NCI-H1930 (cell line): Measurements from ENCODE around the gene KIAA1217.
"Not testable (repeated sequence)": the region's sequence is repeated elsewhere in the genome, so short reads cannot be mapped to it uniquely, and the experiment has no call there.

Experiments
- DNase-seq, 2 experiments: peaks; one replicate each; lab custom pipeline; 2025; lab: John Stamatoyannopoulos, UW

The KIAA1217 gene

DNA sequence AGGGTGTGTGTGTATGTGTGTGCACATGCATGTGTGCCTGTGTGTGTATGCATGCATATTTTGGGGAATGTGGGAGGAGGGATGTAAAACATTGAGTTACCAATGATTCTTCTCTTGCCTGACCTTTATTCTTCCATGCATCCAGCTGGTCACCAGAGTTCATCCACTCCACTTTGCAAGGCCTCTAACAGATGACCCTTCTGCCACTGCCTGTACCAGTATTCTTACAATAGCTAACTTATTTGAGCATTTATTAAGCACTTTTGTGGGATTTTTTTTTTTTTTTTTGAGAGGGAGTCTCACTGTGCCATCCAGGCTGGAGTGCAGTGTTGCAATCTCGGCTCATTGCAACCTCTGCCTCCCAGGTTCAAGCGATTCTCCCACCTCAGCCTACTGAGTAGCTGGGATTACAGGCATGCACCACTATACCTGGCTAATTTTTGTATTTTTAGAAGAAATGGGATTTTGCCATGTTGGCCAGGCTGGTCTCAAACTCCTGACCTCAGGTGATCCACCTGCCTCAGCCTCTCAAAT is 233.8 kb downstream of the KIAA1217 start:
- not testable (repeated sequence) for DNase-seq

DNA sequence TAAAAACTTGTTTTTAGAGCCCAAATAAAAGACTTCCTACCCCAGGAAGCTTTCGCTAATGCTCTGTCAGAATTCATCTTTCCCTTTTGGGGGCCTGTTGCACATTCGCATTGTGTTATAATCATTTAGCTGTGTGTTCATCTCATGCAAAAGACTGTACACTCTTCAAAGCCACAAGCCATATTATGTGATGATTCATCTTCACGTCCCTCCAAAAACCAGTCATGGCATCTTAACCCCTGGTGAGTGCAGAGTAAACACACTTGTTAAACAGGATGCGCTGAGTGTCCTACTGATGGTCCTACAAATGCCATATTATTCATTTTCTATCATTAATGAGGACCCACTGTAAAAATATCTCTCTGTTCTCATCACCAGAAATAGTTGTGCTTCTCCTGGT is 235.4 kb downstream of the KIAA1217 start:
- no peak for DNase-seq

DNA sequence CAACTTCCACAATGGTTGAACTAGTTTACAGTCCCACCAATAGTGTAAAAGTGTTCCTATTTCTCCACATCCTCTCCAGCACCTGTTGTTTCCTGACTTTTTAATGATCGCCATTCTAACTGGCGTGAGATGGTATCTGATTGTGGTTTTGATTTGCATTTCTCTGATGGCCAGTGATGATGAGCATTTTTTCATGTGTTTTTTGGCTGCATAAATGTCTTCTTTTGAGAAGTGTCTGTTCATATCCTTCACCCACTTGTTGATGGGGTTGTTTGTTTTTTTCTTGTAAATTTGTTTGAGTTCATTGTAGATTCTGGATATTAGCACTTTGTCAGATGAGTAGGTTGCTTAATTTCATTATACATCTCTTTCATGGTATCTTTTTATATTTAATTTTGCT is 237.0 kb downstream of the KIAA1217 start:
- not testable (repeated sequence) for DNase-seq

DNA sequence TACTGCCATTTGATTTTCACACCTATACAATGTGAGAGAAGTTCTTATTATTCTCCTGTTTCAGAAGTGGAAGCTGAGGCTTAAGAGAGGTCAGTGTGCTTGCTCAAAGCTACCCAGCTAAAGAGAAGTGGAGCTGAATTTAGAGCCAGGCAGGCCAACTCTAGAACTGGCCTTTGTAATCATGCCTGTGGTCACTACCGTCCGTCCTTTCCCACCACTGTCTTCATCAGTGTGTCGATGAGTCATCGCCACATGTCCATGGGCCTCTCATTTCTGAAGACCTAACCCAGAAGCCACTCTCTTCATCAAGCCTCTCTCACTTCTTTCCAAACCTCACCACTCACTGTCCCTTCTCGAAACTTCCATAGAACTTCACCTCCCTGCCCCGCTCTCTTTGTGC is 237.8 kb downstream of the KIAA1217 start:
- no peak for DNase-seq

DNA sequence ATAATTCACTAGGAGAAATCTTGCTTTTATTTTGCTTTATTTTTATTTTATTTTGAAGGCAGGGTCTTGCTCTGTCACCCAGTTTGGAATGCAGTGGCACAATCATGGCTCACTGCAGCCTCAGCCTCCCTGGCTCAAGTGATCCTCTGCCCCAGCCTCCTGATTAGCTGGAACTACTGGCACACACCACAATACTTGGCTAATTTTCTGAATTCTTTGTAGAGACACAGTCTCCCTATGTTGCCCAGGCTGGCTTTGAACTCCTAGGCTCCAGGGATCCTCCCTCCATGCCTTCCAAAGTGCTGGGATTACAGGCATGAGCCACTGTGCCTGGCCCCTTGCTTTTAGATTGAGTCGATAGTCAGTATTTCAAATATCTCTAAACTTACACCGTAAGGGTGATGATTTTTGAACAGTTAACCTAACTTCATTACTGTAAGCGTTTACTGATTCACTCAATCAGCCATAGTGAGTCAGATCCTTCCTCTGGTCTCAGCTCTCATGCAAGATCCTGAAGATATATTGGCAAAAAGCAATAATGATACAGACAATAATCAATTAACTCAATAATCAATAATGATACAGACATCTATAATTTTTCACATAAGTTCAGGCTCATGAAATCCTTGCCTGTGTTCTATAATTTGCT is 239.5 kb downstream of the KIAA1217 start:
- no peak for DNase-seq

DNA sequence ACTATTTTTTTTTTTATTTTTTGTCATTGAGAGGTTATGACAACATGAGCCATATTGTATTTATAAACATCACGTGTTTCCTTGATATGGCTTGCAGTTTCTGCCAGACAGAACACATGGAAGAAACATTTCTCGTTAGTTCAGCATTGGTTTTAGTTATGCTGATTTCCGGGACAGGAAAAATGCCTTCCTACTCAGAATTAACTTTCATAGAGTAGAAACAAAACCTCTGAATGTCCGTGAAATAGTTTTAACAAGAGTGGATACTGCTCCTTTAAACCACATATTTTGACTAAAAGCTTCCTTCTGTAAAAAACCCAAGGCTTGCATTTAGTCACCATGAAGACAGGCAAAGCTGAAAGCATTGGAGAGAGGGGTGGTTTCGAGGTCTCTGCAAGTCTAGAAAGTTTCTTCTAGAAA is 240.4 kb downstream of the KIAA1217 start:
- no peak for DNase-seq

DNA sequence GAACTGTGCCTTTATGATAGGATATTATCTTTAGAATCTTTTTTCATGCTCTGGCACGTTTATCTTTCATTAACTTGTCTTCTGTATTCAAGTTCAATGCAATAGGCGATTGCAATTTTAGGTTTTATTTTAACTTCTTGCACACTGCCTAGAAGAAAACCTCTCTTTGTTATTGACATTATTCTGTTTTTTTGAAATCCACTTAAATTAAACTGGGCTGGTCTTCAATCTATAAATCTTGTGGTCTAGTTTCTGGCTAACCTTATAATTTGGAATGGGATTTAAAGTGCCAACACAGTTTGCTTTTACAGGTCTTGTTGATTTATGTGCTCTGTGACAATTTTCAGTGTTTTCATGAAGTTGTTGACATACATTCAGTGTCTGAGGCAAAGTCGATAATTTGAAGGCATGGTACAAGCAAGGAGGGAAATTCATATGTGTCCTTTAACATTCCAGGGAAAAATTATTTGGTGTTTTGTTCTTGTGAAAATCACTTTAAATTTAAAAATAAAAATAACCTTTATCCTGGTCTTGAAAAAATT is 240.9 kb downstream of the KIAA1217 start:
- no peak for DNase-seq

DNA sequence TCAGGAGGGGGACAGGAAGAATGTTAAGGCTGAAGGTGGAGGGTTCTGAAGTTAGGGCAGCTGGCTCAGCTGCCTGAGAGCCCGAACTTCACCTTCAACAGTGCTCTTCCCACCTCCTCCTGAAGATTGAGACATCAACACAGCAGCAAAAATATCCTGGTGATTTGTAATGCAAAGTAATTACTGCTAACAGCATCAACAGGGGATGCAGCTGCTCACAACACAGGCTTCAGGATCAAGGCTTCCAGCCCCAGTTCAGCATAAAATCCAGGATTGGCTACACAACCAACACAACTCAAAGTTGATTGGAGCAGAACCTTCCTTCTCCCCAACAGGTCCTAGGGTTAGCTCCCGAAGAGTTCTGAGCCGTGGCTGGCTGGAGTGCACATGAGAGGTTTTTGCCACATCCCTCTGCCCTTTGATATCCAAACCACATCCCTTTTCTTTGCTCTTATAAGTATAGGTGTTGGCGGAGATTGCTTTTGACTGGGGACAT is 242.4 kb downstream of the KIAA1217 start:
- DNase-seq: no peak

DNA sequence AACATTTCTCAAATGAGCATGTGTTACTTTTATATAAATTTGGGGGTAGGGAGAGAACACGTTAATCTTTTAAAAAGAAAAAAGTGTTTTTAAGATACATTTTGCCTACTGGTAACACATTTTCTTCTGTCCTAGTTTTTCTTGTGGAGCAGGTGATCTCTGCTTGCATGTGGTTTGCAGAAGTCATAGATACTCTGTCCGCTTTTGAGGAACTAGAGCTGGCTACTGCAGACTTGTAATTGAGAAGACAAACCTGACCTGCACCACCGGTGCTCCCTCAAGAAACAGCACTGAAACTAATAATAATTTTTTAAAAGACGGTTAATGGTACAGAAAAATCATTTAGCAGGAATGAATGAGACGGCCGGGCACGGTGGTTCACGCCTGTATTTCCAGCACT is 243.1 kb downstream of the KIAA1217 start:
- no peak for DNase-seq

DNA sequence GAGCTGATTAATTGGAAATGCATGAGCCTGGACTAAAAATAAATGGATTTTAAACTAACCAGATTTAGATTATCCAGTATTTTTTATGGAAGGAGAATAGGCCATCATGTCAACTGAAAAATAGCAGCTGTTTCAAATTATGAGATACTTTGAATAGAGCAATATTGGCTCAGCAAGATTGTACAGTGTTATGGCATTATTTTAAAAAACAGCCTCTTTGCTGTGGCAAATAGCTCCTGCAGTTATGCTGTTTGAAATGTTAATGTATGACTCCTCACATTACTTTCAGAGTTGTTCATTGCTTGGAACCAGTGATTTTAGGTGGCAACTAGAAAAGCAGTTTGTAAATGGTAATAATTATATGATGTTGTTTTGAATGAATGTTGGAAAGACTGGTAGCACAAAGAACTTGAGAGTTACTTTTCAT is 244.5 kb downstream of the KIAA1217 start:
- no peak for DNase-seq

DNA sequence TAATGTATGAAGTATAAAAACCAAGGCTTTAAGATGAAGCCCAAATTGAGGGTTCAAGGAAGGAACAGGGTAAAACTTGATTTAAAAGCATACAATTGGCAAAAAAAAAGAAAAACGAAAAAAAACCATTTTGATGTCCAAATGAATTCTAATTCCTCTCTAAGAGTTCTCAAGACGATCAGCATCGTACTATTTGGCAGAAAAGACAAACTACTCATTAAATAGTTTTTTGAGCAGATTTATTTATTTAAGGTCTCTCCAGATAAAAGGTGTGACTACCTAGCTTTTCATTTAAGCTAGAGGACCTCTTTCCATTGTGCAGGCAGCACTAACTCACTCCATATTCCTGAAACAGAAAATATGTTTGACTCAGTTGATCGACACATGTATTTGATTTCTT is 245.0 kb downstream of the KIAA1217 start:
- DNase-seq: no peak

DNA sequence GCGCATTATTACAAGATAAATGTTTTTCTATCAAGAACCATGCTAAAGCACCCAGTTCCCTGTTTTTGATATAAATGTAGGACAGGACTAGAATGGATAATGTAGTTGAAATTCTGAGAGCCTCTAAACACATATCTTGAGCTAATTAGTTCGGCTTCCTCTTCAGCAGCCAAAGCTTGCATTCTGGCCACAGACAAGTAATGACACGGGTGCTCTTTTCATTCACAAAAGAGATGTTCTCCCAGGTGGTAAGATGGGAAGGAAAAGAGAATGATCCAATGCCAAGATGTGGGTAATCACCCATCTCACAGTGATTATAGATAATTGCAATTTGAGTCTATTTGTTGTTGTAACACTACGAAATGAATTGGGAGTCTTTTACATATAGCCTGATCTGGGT is 246.5 kb downstream of the KIAA1217 start:
- DNase-seq: no peak

DNA sequence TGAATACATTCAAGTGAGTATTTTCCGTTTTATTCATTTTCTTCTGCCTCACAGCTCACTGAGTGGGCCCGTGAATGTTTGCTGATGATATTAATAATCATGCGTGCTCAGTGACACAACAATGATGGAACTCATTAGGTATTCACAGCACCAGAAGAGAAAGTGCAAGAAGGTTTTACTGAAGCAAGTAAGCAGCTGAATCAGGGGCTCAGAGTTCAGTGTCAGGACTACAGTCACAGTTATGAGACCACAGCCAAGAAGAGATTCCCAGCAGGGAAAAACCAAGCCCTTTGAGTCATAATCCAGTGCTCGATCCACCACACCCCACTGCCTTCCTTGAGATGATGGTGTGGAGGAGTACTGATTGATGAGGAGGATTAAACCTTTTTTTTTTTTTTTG is 247.4 kb downstream of the KIAA1217 start:
- DNase-seq: no peak

DNA sequence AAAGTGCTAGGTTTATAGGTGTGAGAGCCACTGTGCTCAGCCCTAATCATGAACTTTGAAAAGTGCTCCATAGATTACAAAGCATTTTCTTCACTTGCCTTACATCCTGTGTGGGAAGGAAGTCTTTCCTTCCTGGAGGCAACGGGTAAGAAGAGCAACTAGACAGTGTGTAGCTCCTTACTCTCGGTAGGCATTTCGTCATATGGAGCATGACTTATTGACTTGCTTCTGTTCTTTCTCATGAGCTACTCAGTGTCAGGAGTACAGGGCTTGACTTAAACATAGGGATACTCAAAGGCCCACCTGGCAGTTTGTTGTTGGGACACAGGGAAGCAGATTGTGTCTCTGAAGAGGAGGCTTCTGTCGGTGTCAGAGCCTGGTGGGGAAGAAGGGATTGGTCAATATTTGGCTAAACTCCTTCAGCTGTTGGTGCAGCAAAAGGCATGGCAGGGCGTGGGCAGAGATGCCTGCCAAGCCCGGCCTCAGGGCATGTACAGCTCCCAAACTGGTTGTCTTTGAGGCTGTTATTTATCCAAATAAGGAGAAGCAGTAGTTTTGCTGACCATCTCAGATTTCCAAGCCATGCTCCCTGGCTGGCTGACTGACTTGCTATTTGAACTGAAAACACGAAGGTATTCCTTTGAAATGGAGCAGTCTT is 248.9 kb downstream of the KIAA1217 start:
- no peak for DNase-seq

DNA sequence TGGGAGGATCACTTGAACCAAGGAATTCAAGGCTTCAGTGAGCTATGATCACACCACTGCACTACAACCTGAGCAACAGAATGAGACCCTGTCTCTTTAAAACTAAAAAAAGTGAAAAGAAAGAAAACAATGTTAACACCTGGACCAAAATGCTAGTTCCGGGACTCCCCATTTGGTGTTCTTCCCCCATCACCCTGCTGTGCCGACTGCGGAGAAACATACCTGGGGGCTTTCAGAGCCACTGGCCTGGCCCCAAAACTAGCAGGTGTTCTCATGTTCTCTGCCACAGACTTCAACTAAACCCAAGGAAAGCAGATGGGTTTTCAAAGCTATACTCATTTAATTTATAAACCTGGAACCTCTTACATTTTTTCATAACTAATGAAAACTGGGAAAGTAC is 250.9 kb downstream of the KIAA1217 start:
- no peak for DNase-seq

DNA sequence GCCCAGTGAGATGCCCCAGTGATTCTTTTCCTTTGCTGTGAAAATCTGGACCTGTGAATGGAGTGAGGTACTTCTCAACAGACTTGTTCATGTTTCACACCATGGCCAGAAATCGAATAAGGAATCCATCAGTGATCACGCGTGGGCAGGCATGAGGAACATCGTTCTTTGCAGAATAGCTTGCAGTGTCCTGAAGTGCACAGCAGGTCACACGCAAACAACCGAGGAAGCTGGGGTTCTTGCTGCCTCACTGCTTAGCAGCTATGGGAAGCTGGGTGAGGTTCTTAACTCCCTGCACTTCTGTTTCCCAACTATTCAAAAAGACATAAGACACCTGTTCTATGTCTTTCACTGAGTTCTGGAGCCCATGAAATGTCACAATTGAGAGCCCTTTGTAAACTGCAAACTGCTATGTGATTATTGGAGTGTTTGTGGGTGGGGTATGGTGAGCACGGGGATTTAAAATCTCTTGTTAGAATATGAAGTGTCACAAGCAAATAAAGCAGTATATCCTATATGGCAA is 253.4 kb downstream of the KIAA1217 start:
- DNase-seq: no peak

DNA sequence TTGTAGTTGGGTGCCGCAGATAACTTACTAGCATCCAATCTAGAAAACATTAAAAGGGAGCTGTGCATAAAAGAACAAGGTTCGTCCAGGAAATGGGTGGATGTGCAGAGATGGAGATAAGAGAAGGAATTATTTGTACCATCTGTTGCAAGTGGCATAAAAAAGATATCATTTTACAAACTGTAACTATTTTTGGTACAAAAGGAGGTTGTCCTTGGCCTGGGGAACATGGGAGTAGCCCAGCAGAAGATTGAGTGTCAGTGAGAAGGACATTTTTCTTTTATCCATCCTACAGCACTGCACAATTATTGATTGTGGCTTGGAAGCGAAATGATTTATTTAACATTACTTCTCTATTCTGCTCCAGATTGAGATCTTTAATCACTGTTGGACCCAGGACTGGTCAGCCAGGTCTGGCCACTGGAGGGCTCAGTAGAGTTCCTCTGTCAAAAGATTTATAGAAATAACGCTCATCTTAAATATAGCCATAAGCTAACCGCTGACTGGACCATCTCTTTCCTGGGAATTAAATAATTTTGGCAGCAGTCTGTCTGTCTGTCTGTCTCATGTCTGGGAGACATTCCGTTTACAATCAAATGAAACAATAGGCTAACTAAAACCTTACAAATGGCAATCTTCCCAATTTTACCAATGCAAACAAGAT is 254.1 kb downstream of the KIAA1217 start:
- no peak for DNase-seq

DNA sequence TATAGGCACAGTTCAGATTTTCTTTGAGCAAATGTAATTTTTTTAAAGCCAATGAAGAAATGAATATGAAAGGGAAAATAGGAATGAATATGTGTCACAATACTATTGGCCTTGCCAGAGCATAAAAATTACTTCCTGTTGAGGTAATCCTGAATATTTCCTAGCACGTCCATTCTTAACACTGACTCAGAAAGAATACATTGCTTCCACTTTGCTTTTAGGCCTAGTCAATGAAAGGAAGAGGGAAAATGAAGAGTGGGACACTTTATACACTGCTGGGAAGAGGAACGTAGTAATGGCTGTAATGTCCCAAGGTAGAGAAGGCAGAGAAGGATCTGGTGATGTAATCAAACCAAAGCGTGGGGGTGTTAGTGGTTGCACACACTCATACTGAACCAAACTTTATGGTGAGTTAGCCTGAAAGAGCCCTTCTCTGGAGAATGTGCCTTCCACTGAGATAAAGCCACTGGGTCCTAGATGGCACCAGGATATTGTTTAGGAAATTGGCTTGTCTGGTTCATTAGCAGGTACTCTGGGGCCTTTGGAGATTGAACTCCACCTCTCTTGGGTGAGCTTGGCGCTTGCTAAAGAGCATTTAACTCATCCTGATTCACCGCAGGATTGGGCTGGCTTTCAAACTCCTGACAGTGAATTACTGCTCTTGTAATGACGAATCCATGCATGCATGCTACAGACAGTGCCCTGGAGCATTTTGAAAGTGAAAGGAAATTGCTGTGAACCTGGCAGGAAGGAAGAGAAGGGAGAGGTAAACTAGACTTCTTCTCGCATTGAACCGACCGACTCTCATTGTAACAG is 254.9 kb downstream of the KIAA1217 start:
- no peak for DNase-seq

DNA sequence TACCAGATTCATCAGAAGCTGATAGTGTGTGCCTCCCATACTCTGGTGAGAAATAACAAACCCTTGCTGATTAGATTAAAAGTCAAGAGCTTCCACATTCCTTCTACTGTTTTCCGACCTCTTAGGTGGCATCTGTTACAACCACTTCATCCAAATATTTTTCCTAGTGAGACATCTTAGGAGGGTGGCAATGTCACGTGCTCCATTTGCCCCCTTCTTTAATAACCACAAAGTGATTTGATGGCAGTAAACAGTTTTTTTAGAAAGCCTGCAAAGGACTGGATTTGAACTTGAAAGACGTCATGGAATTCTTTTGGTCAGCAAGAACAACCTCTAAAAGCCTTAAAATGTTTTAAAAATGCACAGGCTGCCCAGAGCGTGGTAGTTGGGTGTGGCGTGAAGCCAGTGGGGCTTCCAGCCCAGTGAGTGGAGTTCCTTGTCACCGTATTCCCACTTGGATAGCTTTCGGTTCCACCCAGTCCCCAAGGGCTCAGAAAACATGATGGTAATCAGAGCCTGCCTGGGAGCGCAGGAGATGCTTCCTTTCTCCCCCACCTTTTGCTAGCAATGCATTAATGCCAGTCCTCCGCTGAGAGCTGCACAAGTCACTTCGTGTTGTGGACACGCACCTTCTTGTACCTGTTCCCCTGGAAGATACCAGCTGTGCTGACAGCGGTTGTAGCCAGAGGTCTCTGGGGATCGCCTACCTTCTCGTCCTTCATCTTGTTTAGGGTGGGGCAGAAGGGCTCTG is 256.4 kb downstream of the KIAA1217 start:
- DNase-seq: no peak

DNA sequence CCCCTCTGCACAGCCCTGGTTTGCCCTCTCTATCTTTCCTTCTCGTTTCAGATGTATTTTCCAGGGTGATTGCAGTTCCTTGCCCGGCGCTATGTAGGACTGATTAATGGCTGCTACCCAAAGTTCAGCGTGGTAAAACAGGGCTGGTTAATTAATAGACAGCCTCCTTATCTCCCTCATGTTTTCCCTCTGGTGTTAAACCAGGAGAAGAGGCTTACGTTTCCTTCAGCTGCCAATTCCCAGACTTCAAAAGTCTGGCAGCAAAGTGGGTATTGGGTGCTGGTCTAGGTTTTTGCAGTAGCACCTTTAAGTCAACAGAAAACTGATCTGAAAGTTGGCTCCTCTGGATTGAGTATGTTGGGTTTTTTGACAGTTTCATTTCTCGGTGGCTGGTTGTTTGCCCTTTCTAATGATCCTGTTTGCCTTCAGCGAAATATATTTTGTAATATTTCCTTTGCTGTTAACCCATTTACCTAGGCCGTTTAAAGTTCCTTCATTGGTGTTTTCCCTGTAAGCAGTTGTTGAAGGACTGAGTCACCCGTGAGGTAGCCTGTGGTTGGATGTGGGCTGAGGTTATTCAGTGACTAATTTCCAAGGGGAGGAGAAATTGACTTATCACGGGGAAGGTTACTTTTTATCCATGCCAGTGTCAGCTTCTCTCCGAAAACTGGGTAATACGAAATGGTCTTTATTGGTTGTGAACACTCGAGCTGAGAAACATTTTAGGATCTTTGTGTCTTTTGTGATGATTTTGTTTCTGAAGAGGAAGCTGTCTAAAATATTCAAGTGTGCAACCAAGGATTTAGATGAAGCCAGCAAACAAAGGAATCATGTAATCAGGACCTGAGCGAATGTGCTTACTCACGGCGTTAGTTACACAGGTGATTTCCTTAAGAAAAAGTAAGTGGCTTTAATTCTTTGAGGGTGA is 257.2 kb downstream of the KIAA1217 start:
- DNase-seq: no peak
